Neural cell (in vitro differentiated cells): ENCODE measurements around the gene RGS3. TPM values are rescaled to one million over a fixed set of nuclear protein-coding genes. Genes with fewer than 3 reads are reported as not detected.

ENCODE experiments used
- H2AFZ ChIP-seq: fragments of 200-600, 300-800 bp; sonication (generic), shearing (Covaris generic); 2 replicates; pipeline ENCODE4 v1.6.0; 2014; ENCODE audit warnings: low read depth, mild to moderate bottlenecking, antibody characterized with exemption, low read length, moderate library complexity
- H3F3A ChIP-seq: fragments of 200-600 bp; shearing (Covaris generic); 2 replicates; pipeline ENCODE4 v1.6.1; 2016; ENCODE audit warnings: mild to moderate bottlenecking, moderate library complexity, mixed read lengths, antibody characterized with exemption, low read length; ENCODE audit not compliant: insufficient read depth, poor library complexity, severe bottlenecking
- H3K27ac ChIP-seq: fragments of 200-600, 300-800 bp; sonication (generic), shearing (Covaris generic); 2 replicates; pipeline ENCODE4 v1.5.1; 2014; ENCODE audit warnings: mild to moderate bottlenecking, low read length, moderate library complexity
- H3K27me3 ChIP-seq: fragments of 300-800, 200-600 bp; sonication (generic), shearing (Covaris generic); 2 replicates; pipeline ENCODE4 v1.6.0; 2014; ENCODE audit warnings: mild to moderate bottlenecking, low read depth, low read length, moderate library complexity; ENCODE audit not compliant: insufficient read depth
- H3K36me3 ChIP-seq: fragments of 300-800, 200-600 bp; sonication (generic), shearing (Covaris generic); 2 replicates; pipeline ENCODE4 v1.5.1; 2014; ENCODE audit warnings: mild to moderate bottlenecking, antibody characterized with exemption, low read length, moderate library complexity; ENCODE audit not compliant: insufficient read depth
- H3K4me2 ChIP-seq: fragments of 300-800, 200-600 bp; sonication (generic), shearing (Covaris generic); 2 replicates; pipeline ENCODE4 v1.6.0; 2014; ENCODE audit warnings: mild to moderate bottlenecking, low read length
- H3K4me3 ChIP-seq: fragments of 300-800, 200-600 bp; sonication (generic), shearing (Covaris generic); 2 replicates; pipeline ENCODE4 v1.5.1; 2014; ENCODE audit warnings: mild to moderate bottlenecking, low read length, moderate library complexity
- H3K79me2 ChIP-seq: fragments of 200-600 bp; shearing (Covaris generic); replicated peaks from 2 replicates; pipeline ENCODE4 v1.6.0; 2014; ENCODE audit warnings: mild to moderate bottlenecking, low read length, moderate library complexity; ENCODE audit not compliant: insufficient read depth
- H3K9ac ChIP-seq: fragments of 300-800, 200-600 bp; sonication (generic), shearing (Covaris generic); 2 replicates; pipeline ENCODE4 v1.6.1; 2016; ENCODE audit warnings: mild to moderate bottlenecking, low read length, mixed read lengths
- H3K9me2 ChIP-seq: fragments of 200-600 bp; shearing (Covaris generic); 2 replicates; pipeline ENCODE4 v1.6.1; 2016; ENCODE audit warnings: mild to moderate bottlenecking, low read length, mixed read lengths; ENCODE audit not compliant: insufficient read depth
- H3K9me3 ChIP-seq: fragments of 200-600, 300-800 bp; sonication (generic), shearing (Covaris generic); 2 replicates; pipeline ENCODE4 v1.6.1; 2016; ENCODE audit warnings: mild to moderate bottlenecking, mixed run types, low read length, moderate library complexity, mixed read lengths
- H4K20me1 ChIP-seq: fragments of 200-600 bp; shearing (Covaris generic); 2 replicates; pipeline ENCODE4 v1.6.1; 2016; ENCODE audit warnings: mild to moderate bottlenecking, mixed run types; ENCODE audit not compliant: insufficient read depth
- EP300 ChIP-seq: fragments of 450-650 bp; conservative IDR thresholded peaks from 2 replicates; pipeline ENCODE4 v1.6.1; 2014; ENCODE audit warnings: antibody characterized with exemption, mild to moderate bottlenecking, moderate library complexity; ENCODE audit not compliant: poor library complexity, severe bottlenecking
- EZH2 ChIP-seq: fragments of 200-600, 300-800 bp; shearing (Covaris generic), sonication (generic); IDR thresholded peaks from 2 replicates; pipeline ENCODE4 v1.6.1; 2014; ENCODE audit warnings: antibody characterized with exemption, low read length, borderline replicate concordance, mild to moderate bottlenecking; ENCODE audit not compliant: insufficient read depth, poor library complexity, severe bottlenecking
- MXI1 ChIP-seq: fragments of 450-650 bp; conservative IDR thresholded peaks from 2 replicates; pipeline ENCODE4 v1.6.1; 2014; ENCODE audit warnings: antibody characterized with exemption, mild to moderate bottlenecking; ENCODE audit not compliant: poor library complexity, severe bottlenecking
- POLR2AphosphoS5 ChIP-seq: IDR thresholded peaks from 2 replicates; pipeline ENCODE4 v1.6.1; 2012
- RAD21 ChIP-seq: fragments of 450-650 bp; conservative IDR thresholded peaks from 2 replicates; pipeline ENCODE4 v1.6.1; 2014; ENCODE audit warnings: antibody characterized with exemption, mild to moderate bottlenecking, moderate library complexity
- SMC3 ChIP-seq: fragments of 450-650 bp; conservative IDR thresholded peaks from 2 replicates; pipeline ENCODE4 v1.6.1; 2014; ENCODE audit warnings: antibody characterized with exemption, mild to moderate bottlenecking, moderate library complexity; ENCODE audit not compliant: poor library complexity
- TAF1 ChIP-seq: IDR thresholded peaks from 2 replicates; pipeline ENCODE4 v1.6.1; 2012; ENCODE audit warnings: low read depth
- polyA plus RNA-seq: library from polyadenylated mRNA; depleted of rRNA; stranded (reverse); fragments of >200 nt; gene quantifications from 2 replicates; pipeline ENCODE4 v1.2.3, GENCODE V29; 2014
- TF ChIP-seq, protein P1 (sequence below): fragments of 450-650 bp; IDR thresholded peaks from 2 replicates; pipeline ENCODE4 v1.5.1; 2014; ENCODE audit warnings: antibody characterized with exemption, mild to moderate bottlenecking, moderate library complexity; ENCODE audit not compliant: poor library complexity, severe bottlenecking
- TF ChIP-seq, protein P2 (sequence below): IDR thresholded peaks from 2 replicates; pipeline ENCODE4 v1.6.1; 2012; ENCODE audit warnings: borderline replicate concordance

RGS3 gene
- polyA plus RNA-seq, 1 donor from 2014 or later, result 25.3 TPM

DNA sequence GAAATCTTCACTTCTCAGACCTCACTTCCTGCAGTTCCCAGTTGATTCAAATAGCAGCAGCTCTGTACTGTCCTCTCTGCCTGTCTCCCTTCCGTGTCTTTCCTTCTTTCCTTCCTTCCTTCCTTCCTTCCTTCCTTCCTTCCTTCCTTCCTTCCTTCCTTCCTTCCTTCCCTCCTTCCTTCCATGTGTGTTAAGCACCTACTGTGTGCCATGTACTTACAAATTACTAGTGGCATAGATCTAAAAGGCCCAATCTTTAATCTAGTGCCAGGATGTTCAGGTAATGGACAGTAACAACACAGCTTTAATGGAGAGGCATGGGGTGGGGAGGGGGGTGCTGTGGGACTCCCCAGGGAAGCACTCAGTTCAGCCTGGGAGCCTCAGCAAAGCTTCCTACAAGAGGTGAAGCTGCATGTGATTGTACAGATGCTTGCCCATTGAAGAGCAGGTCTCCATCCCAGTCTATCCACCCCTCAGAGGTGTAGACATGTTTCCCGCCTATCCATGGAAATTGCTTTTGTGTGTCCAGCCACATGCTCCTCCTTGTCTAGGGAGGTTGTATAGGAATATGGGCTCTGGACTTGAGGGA is 106.0 kb downstream of the RGS3 start:
- Histone ChIP-seq H3K9me2 (no peaks in the 10 kb centered on the region), H3F3A (no peaks in the 10 kb centered on the region), H2AFZ (no peak overlapping the region), H3K27ac (no peak overlapping the region), H3K79me2 (peaks cover 6% of the 10 kb centered on the region), H3K36me3 (no peaks in the 10 kb centered on the region), H3K4me3 (no peak overlapping the region), H4K20me1 (no peaks in the 10 kb centered on the region), H3K9me3 (no peaks in the 10 kb centered on the region), H3K4me2 (no peak overlapping the region), H3K9ac (no peak overlapping the region), H3K27me3 (no peaks in the 10 kb centered on the region)
- TF ChIP-seq MXI1, result no peak
- TF ChIP-seq POLR2AphosphoS5, result no peak
- TF ChIP-seq RAD21, result no peak
- TF ChIP-seq, protein P1, sequence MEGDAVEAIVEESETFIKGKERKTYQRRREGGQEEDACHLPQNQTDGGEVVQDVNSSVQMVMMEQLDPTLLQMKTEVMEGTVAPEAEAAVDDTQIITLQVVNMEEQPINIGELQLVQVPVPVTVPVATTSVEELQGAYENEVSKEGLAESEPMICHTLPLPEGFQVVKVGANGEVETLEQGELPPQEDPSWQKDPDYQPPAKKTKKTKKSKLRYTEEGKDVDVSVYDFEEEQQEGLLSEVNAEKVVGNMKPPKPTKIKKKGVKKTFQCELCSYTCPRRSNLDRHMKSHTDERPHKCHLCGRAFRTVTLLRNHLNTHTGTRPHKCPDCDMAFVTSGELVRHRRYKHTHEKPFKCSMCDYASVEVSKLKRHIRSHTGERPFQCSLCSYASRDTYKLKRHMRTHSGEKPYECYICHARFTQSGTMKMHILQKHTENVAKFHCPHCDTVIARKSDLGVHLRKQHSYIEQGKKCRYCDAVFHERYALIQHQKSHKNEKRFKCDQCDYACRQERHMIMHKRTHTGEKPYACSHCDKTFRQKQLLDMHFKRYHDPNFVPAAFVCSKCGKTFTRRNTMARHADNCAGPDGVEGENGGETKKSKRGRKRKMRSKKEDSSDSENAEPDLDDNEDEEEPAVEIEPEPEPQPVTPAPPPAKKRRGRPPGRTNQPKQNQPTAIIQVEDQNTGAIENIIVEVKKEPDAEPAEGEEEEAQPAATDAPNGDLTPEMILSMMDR, result no peak
- no peak for TF ChIP-seq EP300
- TF ChIP-seq SMC3, result no peak
- TF ChIP-seq, protein P2, sequence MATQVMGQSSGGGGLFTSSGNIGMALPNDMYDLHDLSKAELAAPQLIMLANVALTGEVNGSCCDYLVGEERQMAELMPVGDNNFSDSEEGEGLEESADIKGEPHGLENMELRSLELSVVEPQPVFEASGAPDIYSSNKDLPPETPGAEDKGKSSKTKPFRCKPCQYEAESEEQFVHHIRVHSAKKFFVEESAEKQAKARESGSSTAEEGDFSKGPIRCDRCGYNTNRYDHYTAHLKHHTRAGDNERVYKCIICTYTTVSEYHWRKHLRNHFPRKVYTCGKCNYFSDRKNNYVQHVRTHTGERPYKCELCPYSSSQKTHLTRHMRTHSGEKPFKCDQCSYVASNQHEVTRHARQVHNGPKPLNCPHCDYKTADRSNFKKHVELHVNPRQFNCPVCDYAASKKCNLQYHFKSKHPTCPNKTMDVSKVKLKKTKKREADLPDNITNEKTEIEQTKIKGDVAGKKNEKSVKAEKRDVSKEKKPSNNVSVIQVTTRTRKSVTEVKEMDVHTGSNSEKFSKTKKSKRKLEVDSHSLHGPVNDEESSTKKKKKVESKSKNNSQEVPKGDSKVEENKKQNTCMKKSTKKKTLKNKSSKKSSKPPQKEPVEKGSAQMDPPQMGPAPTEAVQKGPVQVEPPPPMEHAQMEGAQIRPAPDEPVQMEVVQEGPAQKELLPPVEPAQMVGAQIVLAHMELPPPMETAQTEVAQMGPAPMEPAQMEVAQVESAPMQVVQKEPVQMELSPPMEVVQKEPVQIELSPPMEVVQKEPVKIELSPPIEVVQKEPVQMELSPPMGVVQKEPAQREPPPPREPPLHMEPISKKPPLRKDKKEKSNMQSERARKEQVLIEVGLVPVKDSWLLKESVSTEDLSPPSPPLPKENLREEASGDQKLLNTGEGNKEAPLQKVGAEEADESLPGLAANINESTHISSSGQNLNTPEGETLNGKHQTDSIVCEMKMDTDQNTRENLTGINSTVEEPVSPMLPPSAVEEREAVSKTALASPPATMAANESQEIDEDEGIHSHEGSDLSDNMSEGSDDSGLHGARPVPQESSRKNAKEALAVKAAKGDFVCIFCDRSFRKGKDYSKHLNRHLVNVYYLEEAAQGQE, result no peak
- no peak for TF ChIP-seq TAF1
- no peak for TF ChIP-seq EZH2

DNA sequence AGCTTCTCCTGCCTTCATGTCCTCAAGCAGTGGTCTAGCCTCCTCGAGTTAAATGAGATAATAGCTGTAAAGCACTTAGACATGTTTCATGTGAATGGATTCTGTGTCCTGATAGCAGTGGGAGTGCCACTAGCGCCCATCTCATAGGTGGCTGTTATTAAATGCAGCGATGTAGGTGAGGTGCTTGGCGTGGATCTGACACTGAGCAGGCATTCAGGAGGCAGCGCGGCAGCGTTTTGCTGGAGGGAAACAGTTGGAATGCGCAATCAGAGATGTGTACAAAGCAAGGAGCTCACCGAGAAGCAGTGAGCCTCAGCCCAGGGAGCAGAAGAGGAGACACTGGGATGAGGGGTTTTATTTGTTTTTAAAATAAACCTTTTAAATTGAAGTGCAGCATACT is 106.6 kb downstream of the RGS3 start:
- Histone ChIP-seq H2AFZ (no peak overlapping the region), H3K27ac (no peak overlapping the region), H3K4me2 (no peak overlapping the region), H3K36me3 (no peaks in the 10 kb centered on the region), H3F3A (no peaks in the 10 kb centered on the region), H3K27me3 (no peaks in the 10 kb centered on the region), H3K4me3 (no peak overlapping the region), H4K20me1 (no peaks in the 10 kb centered on the region), H3K9me2 (no peaks in the 10 kb centered on the region), H3K79me2 (peaks cover 6% of the 10 kb centered on the region), H3K9me3 (no peaks in the 10 kb centered on the region), H3K9ac (no peak overlapping the region)
- TF ChIP-seq EZH2 (no peak), TAF1 (no peak), SMC3 (no peak), RAD21 (no peak), EP300 (no peak), MXI1 (no peak), POLR2AphosphoS5 (no peak)
- TF ChIP-seq, protein P1, result no peak
- TF ChIP-seq, protein P2, result no peak
